H1 (cell line): ENCODE results near the gene DYNC2I2. TPM values are rescaled to one million over a fixed set of nuclear protein-coding genes. Genes with fewer than 3 reads are reported as not detected.

Experiments used
- CTCF ChIA-PET: fragments of 300-600 bp; sonication (Branson Sonifier 250); formaldehyde crosslinking; loops from one replicate; lab custom pipeline; 2021; ENCODE audit not compliant: partially characterized antibody; lab: Charles Lee
- POLR2A ChIA-PET: fragments of 300-600 bp; sonication (Branson Sonifier 250); formaldehyde crosslinking; loops from one replicate; lab custom pipeline; 2021; ENCODE audit warnings: inconsistent platforms; ENCODE audit not compliant: partially characterized antibody; lab: Charles Lee
- DNase-seq, 2 experiments: peaks; one replicate each; pipeline versions ENCODE4 v3.0.0 to v3.0.0-alpha.2; 2010 to 2022; ENCODE audit warnings: low spot score in 2 of 2, low read depth in 1 of 2, mixed read lengths in 1 of 2
- FAIRE-seq: peaks from 2 replicates; lab custom pipeline; 2011; peaks lifted over from hg19 to GRCh38; lab: Jason Lieb, UNC
- H2AFZ ChIP-seq: 2 replicates; pipeline ENCODE4 v1.8.1; 2012; ENCODE audit warnings: low read length, inconsistent platforms
- H2AK5ac ChIP-seq: 2 replicates; pipeline ENCODE4 v1.6.1; 2013; ENCODE audit warnings: low read depth, low read length
- H2BK120ac ChIP-seq: replicated peaks from 2 replicates; pipeline ENCODE3; 2013; ENCODE audit warnings: low read depth, low read length, inconsistent platforms
- H2BK12ac ChIP-seq: 2 replicates; pipeline ENCODE4 v1.6.1; 2013; ENCODE audit warnings: low read depth, low read length
- H2BK15ac ChIP-seq: 2 replicates; pipeline ENCODE4 v1.6.1; 2013; ENCODE audit warnings: low read length
- H2BK20ac ChIP-seq: 2 replicates; pipeline ENCODE4 v1.6.1; 2013; ENCODE audit warnings: low read length
- H2BK5ac ChIP-seq: 2 replicates; pipeline ENCODE4 v1.6.1; 2013; ENCODE audit warnings: low read depth, low read length
- H3K14ac ChIP-seq: 2 replicates; pipeline ENCODE4 v1.6.1; 2013; ENCODE audit warnings: inconsistent platforms; ENCODE audit not compliant: insufficient read length
- H3K18ac ChIP-seq: 2 replicates; pipeline ENCODE4 v1.6.1; 2013; ENCODE audit warnings: low read length; ENCODE audit errors: extremely low read depth
- H3K23ac ChIP-seq: 2 replicates; pipeline ENCODE4 v1.6.1; 2013; ENCODE audit warnings: inconsistent platforms; ENCODE audit not compliant: insufficient read length
- H3K23me2 ChIP-seq: 2 replicates; pipeline ENCODE4 v1.6.1; 2013; ENCODE audit warnings: low read depth, low read length
- H3K27ac ChIP-seq: 2 replicates; pipeline ENCODE4 v1.6.1; 2011; ENCODE audit warnings: low read depth, low read length, inconsistent platforms
- H3K27me3 ChIP-seq, 4 experiments: replicated peaks in 1 of 4; 1 replicate in 1 of 4; 2 replicates in 3 of 4; pipeline versions ENCODE4 v1.6.1 to v1.8.1; 2011 to 2013; ENCODE audit warnings: low read length in 3 of 4, mild to moderate bottlenecking in 3 of 4, inconsistent platforms in 2 of 4, mixed read lengths in 2 of 4, moderate library complexity in 1 of 4; ENCODE audit not compliant: control insufficient read depth in 3 of 4, insufficient read depth in 3 of 4; ENCODE audit errors: extremely low read depth in 1 of 4
- H3K36me3 ChIP-seq, 4 experiments: 2 replicates each; pipeline versions ENCODE4 v1.6.1 to v1.8.1; 2011 to 2013; ENCODE audit warnings: mild to moderate bottlenecking in 4 of 4, low read length in 3 of 4, moderate library complexity in 2 of 4, control low read depth in 1 of 4, inconsistent platforms in 1 of 4; ENCODE audit not compliant: insufficient read depth in 4 of 4, control insufficient read depth in 2 of 4
- H3K4ac ChIP-seq: replicated peaks from 2 replicates; pipeline ENCODE3; 2013; ENCODE audit warnings: low read length, low read depth, mixed read lengths, inconsistent platforms; ENCODE audit not compliant: insufficient read length
- H3K4me1 ChIP-seq, 4 experiments: replicated peaks in 1 of 4; 1 replicate in 1 of 4; 2 replicates in 3 of 4; pipeline versions ENCODE4 v1.6.1 to v1.8.1; 2011 to 2013; ENCODE audit warnings: low read length in 3 of 4, inconsistent platforms in 2 of 4, mixed read lengths in 1 of 4; ENCODE audit not compliant: insufficient read depth in 4 of 4, control insufficient read depth in 3 of 4
- H3K4me2 ChIP-seq, 2 experiments: 2 replicates each; pipeline versions ENCODE4 v1.6.1 to v1.8.1; 2011 to 2013; ENCODE audit warnings: low read depth in 2 of 2, low read length in 2 of 2, control low read depth in 1 of 2, inconsistent platforms in 1 of 2, mild to moderate bottlenecking in 1 of 2; ENCODE audit not compliant: insufficient read depth in 1 of 2
- H3K4me3 ChIP-seq, 4 experiments: fragments of 200-600, 300-600 bp in 1 of 4; sonication (generic), shearing (Covaris generic), sonication (Bioruptor Twin) in 1 of 4; 2 replicates each; pipeline versions ENCODE4 v1.5.1 to v1.8.1; 2011 to 2016; ENCODE audit warnings: low read length in 4 of 4, low read depth in 3 of 4, control low read depth in 2 of 4, inconsistent platforms in 2 of 4, mild to moderate bottlenecking in 2 of 4, mixed read lengths in 1 of 4, moderate library complexity in 1 of 4; ENCODE audit not compliant: insufficient read depth in 2 of 4; ENCODE audit errors: extremely low read depth in 1 of 4
- H3K56ac ChIP-seq: replicated peaks from 2 replicates; pipeline ENCODE3; 2013; ENCODE audit warnings: low read depth, mild to moderate bottlenecking, mixed read lengths, low read length, inconsistent platforms; ENCODE audit not compliant: insufficient read length
- H3K79me1 ChIP-seq: 2 replicates; pipeline ENCODE4 v1.6.1; 2013; ENCODE audit warnings: low read depth, low read length, control low read depth
- H3K79me2 ChIP-seq, 2 experiments: 2 replicates each; pipeline versions ENCODE4 v1.6.1 to v1.8.1; 2012 to 2013; ENCODE audit warnings: low read length in 2 of 2, mild to moderate bottlenecking in 2 of 2, inconsistent platforms in 1 of 2; ENCODE audit not compliant: insufficient read depth in 2 of 2, control insufficient read depth in 1 of 2
- H3K9ac ChIP-seq, 4 experiments: replicated peaks in 1 of 4; 1 replicate in 1 of 4; 2 replicates in 3 of 4; pipeline versions ENCODE4 v1.6.1 to v1.8.1; 2011 to 2013; ENCODE audit warnings: low read depth in 3 of 4, low read length in 3 of 4, control low read depth in 2 of 4, mild to moderate bottlenecking in 2 of 4, moderate library complexity in 2 of 4, inconsistent platforms in 1 of 4; ENCODE audit errors: extremely low read depth in 1 of 4
- H3K9me3 ChIP-seq, 2 experiments: 2 replicates each; pipeline versions ENCODE4 v1.6.1 to v1.8.1; 2012 to 2013; ENCODE audit warnings: mild to moderate bottlenecking in 2 of 2, moderate library complexity in 2 of 2, control low read depth in 1 of 2, inconsistent platforms in 1 of 2, low read depth in 1 of 2, low read length in 1 of 2, mixed read lengths in 1 of 2; ENCODE audit not compliant: insufficient read depth in 2 of 2
- H4K20me1 ChIP-seq, 2 experiments: replicated peaks in 1 of 2; 2 replicates each; pipeline versions ENCODE3 to v1.8.1; 2011 to 2013; ENCODE audit warnings: inconsistent platforms in 2 of 2, low read length in 2 of 2, mild to moderate bottlenecking in 1 of 2; ENCODE audit not compliant: insufficient read depth in 2 of 2, control insufficient read depth in 1 of 2
- H4K5ac ChIP-seq: 2 replicates; pipeline ENCODE4 v1.6.1; 2013; ENCODE audit warnings: low read length, low read depth, mixed read lengths, inconsistent platforms; ENCODE audit not compliant: insufficient read length
- H4K8ac ChIP-seq: 2 replicates; pipeline ENCODE4 v1.8.0; 2013; ENCODE audit warnings: mild to moderate bottlenecking, moderate library complexity, low read length, inconsistent platforms; ENCODE audit not compliant: insufficient read depth; ENCODE audit errors: extremely low read depth
- H4K91ac ChIP-seq: replicated peaks from 2 replicates; pipeline ENCODE3; 2013; ENCODE audit warnings: low read length, mixed read lengths, inconsistent platforms; ENCODE audit not compliant: insufficient read length
- BCL11A ChIP-seq, 2 experiments: IDR thresholded peaks; one replicate each; pipeline ENCODE4 v1.6.1; 2011; ENCODE audit warnings: low read depth in 2 of 2, low read length in 2 of 2, mild to moderate bottlenecking in 2 of 2
- BRCA1 ChIP-seq: IDR thresholded peaks from 2 replicates; pipeline ENCODE4 v1.6.1; 2012; ENCODE audit warnings: low read depth, low read length, improper control_type of control experiment
- CBX8 ChIP-seq: fragments of 300-800, 300-1000 bp; sonication (generic); IDR thresholded peaks from 2 replicates; pipeline ENCODE4 v1.7.1; 2016; ENCODE audit warnings: low read depth, low read length, borderline replicate concordance
- RFX5 ChIP-seq: IDR thresholded peaks from 2 replicates; pipeline ENCODE4 v1.6.1; 2011; ENCODE audit warnings: low read depth, low read length, improper control_type of control experiment, borderline replicate concordance
- RNF2 ChIP-seq: fragments of 200-900, 300-1000 bp; sonication (generic); IDR thresholded peaks from 2 replicates; pipeline ENCODE4 v1.7.1; 2016; ENCODE audit warnings: borderline replicate concordance, low read depth, mild to moderate bottlenecking, antibody characterized with exemption, low read length; ENCODE audit not compliant: poor library complexity, severe bottlenecking; ENCODE audit errors: missing control alignments
- RXRA ChIP-seq: IDR thresholded peaks from 2 replicates; pipeline ENCODE4 v1.6.1; 2011; ENCODE audit warnings: low read depth, mild to moderate bottlenecking, low read length, moderate library complexity; ENCODE audit not compliant: insufficient read depth
- SAP30 ChIP-seq: fragments of 300-600 bp; sonication (generic); IDR thresholded peaks from 2 replicates; pipeline ENCODE4 v1.7.1; 2012; ENCODE audit warnings: low read length, moderate library complexity, mild to moderate bottlenecking, inconsistent platforms; ENCODE audit not compliant: insufficient read depth, insufficient replicate concordance
- SIRT6 ChIP-seq: IDR thresholded peaks from one replicate; pipeline ENCODE4 v1.7.1; 2012; ENCODE audit warnings: low read length, inconsistent platforms
- SP4 ChIP-seq: IDR thresholded peaks from 2 replicates; pipeline ENCODE4 v1.6.1; 2012; ENCODE audit warnings: low read length, inconsistent platforms
- SUZ12 ChIP-seq: fragments of 200-600 bp; sonication (generic); IDR thresholded peaks from 2 replicates; pipeline ENCODE4 v1.6.1; 2012; ENCODE audit warnings: mild to moderate bottlenecking, inconsistent platforms, low read length, moderate library complexity, mixed read lengths
- WGBS, 2 experiments: shearing (Covaris generic) in 1 of 2; methylation state at CpG; one replicate each; pipeline versions ENCODE4 v1.1.6 to v1.1.7; 2013 to 2015; ENCODE audit warnings: low lambda C conversion rate in 2 of 2, mixed read lengths in 2 of 2, inconsistent platforms in 1 of 2, low coverage in 1 of 2, missing lambda C conversion rate in 1 of 2; ENCODE audit not compliant: insufficient replicate concordance in 2 of 2, insufficient coverage in 1 of 2, insufficient read length in 1 of 2; ENCODE audit errors: extremely low coverage in 1 of 2, missing lambda C conversion rate in 1 of 2; 5-methylcytosine and 5-hydroxymethylcytosine counted together
- polyA plus RNA-seq, 7 experiments: library from polyadenylated mRNA; depleted of rRNA in 3 of 7; stranded (reverse) in 5 of 7; unstranded in 2 of 7; fragments of >200 nt in 5 of 7; fragments of 200-250 nt in 2 of 7; gene quantifications; 1 replicate in 5 of 7; 2 replicates in 1 of 7; 4 replicates in 1 of 7; pipeline versions ENCODE4 v1.2.1 to v1.2.3, GENCODE V29; 2011 to 2013; ENCODE audit warnings: missing spikeins in 2 of 7, mixed read lengths in 2 of 7
- total RNA-seq: library from RNA; stranded (reverse); fragmentation: NEBNext Ultra II Directional; extraction: Animal tissue kit (Norgen Biotek cat#: 25700); gene quantifications from 2 replicates; pipeline ENCODE4 v1.2.1, GENCODE V29; 2021

Gene DYNC2I2
- total and polyA plus RNA-seq, 2 of the 8 experiments (the other 6 are each of a cell fraction or from before 2014, with no cell fraction given), result 58.0 to 78.5 TPM

DNA sequence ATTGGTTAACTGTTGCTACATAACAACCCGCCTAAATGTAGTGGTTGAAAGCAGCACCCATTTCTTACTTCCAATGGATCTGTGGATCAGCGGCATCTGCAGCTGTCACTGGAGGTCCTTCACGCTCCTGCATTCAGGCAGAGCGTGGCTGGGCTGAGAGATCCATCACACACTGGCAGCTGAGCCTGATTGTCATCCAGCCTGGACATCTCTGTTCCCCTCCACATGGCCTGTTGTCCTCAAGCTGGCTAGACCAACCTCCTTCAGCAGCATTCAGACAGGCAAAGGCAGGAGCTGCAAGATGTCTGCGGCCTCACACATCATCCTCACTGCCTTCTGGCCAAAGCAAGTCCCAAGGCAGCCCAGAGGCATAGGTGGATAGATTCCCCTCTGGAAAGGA, 36.9 kb downstream of the DYNC2I2 start:
- Histone ChIP-seq H3K27me3 (no peaks in the 10 kb centered on the region), H3K4me2 (no peak overlapping the region), H3K4ac (no peak overlapping the region), H4K20me1 (peaks cover 4 to 5% of the 10 kb centered on the region in 2 experiments), H4K5ac (no peak overlapping the region), H3K27ac (no peak overlapping the region), H2BK15ac (no peak overlapping the region), H2BK5ac (no peak overlapping the region), H2BK12ac (no peak overlapping the region), H3K23ac (no peak overlapping the region), H3K4me1 (no peaks in the 10 kb centered on the region), H4K91ac (no peak overlapping the region), H2BK120ac (no peak overlapping the region), H3K9me3 (no peaks in the 10 kb centered on the region), H3K56ac (no peak overlapping the region), H3K4me3 (no peak overlapping the region), H2AK5ac (no peak overlapping the region), H3K9ac (no peak overlapping the region), H3K79me1 (no peaks in the 10 kb centered on the region), H3K79me2 (no peaks in the 10 kb centered on the region), H3K36me3 (peaks cover 41 to 70% (median 57%) of the 10 kb centered on the region in 4 experiments), H2BK20ac (no peak overlapping the region), H3K14ac (no peak overlapping the region), H2AFZ (no peak overlapping the region), H3K18ac (no peak overlapping the region), H4K8ac (no peak overlapping the region), H3K23me2 (no peaks in the 10 kb centered on the region)
- TF ChIP-seq CBX8, result no peak
- TF ChIP-seq SIRT6, result no peak
- no peak for TF ChIP-seq RXRA
- no peak for TF ChIP-seq RNF2
- no peak for TF ChIP-seq BRCA1
- no peak for TF ChIP-seq SAP30
- TF ChIP-seq SUZ12, result no peak
- no peak for TF ChIP-seq RFX5
- no peak for TF ChIP-seq BCL11A (IDR thresholded peaks at IDR 0.05; ENCODE audit: low read depth in 2 of 2, low read length in 2 of 2)
- no peak for TF ChIP-seq SP4
- WGBS, 2 experiments, result 98% methylated on average over 5 of the region's 5 CpGs; no CpG with 5 or more reads in 1 of the 2 experiments
- CTCF ChIA-PET, result interaction anchor here (0.6 kb wide), 2 partner anchors 66 to 128 kb away, joined by 3 read pairs; no protein-coding TSS in a partner anchor
- FAIRE-seq (no peak), DNase-seq (no peak)
- POLR2A ChIA-PET, result interaction anchor here (0.9 to 1.1 kb wide), 4 partner anchors 11 to 73 kb away, joined by 3 to 5 read pairs (median 3); no protein-coding TSS in a partner anchor
